ENCODE data around the gene SNAI1.
A peak's percentile ranks its signal among the peaks of the same experiment; 100 is the strongest.
"Not testable (repeated sequence)": the region's sequence is repeated elsewhere in the genome, so short reads cannot be mapped to it uniquely, and the experiment has no call there.

The SNAI1 gene

GRCh38 chr20:49973981-49974380, 8.8 kb upstream of the SNAI1 start:
- no peak for DNase-seq (ENCODE audit: low read depth)
- TF ChIP-seq CTCF (conservative IDR thresholded peaks at IDR 0.05; ENCODE audit: control insufficient read depth, insufficient read depth, low read depth, low read length): no peak
- H3K4me3 ChIP-seq (ENCODE audit: control insufficient read depth, low read depth, low read length): no peak overlapping the region

- TF ChIP-seq CTCF (conservative IDR thresholded peaks at IDR 0.05; ENCODE audit: control insufficient read depth, insufficient read depth, low read depth, low read length): no peak
- H3K4me3 ChIP-seq (ENCODE audit: control insufficient read depth, low read depth, low read length): no peak overlapping the region
- DNase-seq (ENCODE audit: low read depth): peak; percentile 63
These were observed 6.2 kb upstream of the SNAI1 start for GRCh38 chr20:49976542-49976941.

- not testable (repeated sequence) for H3K4me3 ChIP-seq (ENCODE audit: control insufficient read depth, low read depth, low read length); DNase-seq (ENCODE audit: low read depth)
These were observed 5.0 kb upstream of the SNAI1 start for GRCh38 chr20:49977740-49978139.

GRCh38 chr20:49978685-49979029, 4.1 kb upstream of the SNAI1 start:
- no peak overlapping the region for H3K4me3 ChIP-seq (ENCODE audit: control insufficient read depth, low read depth, low read length)
- no peak for TF ChIP-seq CTCF (conservative IDR thresholded peaks at IDR 0.05; ENCODE audit: control insufficient read depth, insufficient read depth, low read depth, low read length)

DNA sequence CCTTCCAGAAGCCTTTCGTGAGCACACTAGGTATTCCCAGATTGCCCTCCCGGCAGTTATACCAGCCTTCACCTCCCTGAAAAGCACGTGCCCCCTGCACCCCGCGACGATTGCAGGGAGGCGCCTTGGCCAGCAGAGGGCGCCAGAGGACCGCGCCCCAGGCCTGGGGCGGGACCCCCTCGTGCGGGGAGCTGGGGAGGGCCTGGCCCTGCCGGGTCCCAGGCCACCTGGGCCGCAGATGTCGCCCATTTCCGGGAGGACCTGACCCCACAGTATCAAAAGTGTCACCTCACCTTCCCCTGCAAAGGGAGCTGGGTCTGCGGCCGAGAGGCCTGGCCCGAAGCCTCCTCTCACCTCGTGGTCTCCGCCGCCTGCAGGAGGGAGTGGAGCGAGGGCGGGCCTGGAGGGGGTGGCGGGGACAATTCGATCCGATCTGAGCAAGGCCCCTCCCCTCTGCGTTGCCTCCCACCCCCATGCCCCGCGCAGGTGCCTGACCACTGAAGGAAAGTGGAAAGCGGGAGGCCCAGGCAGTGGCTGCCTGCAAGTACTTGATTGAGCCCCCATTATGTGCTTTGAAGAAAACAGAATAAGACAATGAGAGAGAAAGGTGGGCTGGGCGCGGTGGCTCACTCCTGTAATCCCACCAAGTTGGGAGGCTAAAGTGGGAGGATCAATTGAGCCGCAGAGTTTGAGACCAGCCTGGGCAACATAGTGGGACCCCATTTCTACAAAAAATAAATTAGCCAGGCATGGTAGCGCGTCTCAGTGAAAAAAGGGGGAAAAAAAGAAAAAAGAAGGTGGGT, 3.5 kb upstream of the SNAI1 start:
- peak; percentile 75 for TF ChIP-seq CTCF (conservative IDR thresholded peaks at IDR 0.05; ENCODE audit: control insufficient read depth, insufficient read depth, low read depth, low read length)
- peak overlapping the region; percentile 10 for H3K4me3 ChIP-seq (ENCODE audit: control insufficient read depth, low read depth, low read length)
- no peak for DNase-seq (ENCODE audit: low read depth)

More at GRCh38 chr20:49978685-49979029, 4.1 kb upstream of the SNAI1 start:
- DNase-seq (ENCODE audit: low read depth): no peak

DNA sequence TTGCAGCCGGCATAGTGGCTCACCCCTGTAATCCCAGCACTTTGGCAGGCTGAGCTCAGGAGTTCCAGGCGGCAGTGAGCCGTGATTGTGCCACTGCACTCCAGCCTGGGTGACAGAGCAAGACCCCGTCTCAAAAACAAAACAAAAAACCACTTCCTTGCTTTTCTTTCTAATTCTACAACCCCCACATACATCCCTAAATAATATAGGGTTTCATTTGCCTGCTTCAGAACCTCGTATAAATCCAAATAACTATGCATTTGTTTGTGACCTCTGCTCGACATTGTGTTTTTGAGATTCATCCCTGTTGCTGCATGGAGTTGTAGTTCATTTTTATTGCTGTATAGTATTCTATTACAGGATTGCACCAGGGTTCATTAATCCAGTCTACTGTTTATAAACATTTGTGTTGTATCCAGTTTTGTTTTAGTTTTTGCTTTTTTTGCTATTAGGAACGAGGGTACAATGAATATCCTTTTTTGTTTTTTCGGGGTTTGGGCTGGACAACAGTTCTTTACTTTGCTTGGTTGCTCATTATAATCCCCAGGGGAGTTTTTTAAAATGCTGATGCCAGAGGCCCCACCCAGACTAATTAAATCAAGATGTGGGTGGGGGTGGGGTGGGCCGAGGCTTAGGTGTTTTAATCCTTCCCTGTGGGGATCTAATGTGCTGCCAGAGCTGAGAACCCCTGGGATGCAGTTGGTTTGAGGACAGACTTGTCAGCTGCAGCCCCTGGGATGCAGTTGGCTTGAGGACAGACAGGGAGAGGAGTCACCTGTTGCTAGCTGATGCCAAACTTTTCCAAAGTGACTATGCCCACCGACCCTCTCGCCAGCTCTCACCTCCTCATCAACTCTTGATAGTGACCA, 2.4 kb upstream of the SNAI1 start:
- TF ChIP-seq CTCF (conservative IDR thresholded peaks at IDR 0.05; ENCODE audit: control insufficient read depth, insufficient read depth, low read depth, low read length): no peak
- no peak for DNase-seq (ENCODE audit: low read depth)
- no peak overlapping the region for H3K4me3 ChIP-seq (ENCODE audit: control insufficient read depth, low read depth, low read length)
